NOMO-1 treated with DMSO at 0.1 percent for 48 hours (cell line): ENCODE results near the gene CDK4.

Experiments
- DNase-seq: peaks from one replicate; lab custom pipeline; 2025; ENCODE audit not compliant: unreplicated experiment; lab: John Stamatoyannopoulos, UW

CDK4 gene

DNA sequence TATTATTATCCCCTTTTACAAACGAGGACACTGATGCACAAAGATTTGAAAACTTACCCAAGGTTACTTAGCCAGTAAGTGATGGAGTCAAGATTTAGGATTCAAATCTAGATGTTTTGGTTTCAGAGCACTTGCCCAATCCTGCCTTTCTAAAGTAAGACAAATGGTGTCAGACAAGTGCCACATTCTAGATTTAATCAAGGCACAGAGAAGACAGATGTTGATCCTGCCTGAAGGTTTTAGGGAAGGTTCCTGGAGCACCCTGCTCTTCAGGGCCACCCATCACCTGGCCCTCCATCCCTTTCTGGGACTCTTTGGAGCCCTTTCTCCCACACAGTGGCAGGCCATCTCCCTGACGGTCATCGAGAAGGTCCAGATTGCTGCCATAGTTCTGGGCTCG lies 5.7 kb upstream of the CDK4 start:
- no peak for DNase-seq

DNA sequence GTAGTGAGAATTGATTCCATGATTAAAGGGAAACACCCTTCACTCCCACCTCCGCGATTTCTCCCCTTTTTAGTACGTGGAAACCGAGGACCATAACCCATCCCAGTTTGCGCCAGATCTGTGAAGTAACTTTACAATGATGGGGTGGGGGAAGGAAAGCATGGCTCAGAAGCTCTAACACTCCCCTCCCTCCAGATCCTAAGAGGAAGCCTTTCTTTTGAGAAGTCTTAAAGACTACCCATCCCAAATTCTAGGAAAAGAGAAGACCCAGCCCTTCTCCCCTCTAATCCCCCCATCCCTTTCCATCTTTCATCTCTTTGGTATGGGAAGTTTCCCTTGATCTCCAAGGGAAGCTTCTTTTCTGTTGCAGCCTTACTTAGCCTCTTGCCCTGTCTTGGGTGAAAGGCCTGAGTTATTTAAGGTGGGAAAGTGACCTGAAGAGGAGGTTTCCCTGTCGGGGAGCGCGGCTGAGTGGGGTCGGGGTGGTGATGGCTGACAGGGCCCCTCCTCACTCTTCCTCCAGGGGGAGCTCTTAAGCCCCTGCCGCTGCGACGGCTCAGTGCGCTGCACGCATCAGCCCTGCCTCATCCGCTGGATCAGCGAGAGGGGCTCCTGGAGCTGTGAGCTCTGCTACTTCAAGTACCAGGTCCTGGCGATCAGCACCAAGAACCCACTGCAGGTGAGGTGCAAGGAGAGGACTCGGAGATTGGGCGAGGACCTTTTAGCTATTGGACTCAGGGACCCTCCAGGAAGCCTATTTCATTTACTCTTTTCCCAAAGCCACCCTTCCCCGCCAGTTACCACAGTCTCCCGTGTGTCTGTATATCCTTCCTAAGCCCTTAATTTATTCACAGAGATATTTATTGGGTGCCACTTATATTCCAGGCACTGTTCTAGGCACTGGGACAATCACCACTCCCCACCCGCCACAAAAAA lies 4.6 kb upstream of the CDK4 start:
- peak; percentile 53 for DNase-seq

DNA sequence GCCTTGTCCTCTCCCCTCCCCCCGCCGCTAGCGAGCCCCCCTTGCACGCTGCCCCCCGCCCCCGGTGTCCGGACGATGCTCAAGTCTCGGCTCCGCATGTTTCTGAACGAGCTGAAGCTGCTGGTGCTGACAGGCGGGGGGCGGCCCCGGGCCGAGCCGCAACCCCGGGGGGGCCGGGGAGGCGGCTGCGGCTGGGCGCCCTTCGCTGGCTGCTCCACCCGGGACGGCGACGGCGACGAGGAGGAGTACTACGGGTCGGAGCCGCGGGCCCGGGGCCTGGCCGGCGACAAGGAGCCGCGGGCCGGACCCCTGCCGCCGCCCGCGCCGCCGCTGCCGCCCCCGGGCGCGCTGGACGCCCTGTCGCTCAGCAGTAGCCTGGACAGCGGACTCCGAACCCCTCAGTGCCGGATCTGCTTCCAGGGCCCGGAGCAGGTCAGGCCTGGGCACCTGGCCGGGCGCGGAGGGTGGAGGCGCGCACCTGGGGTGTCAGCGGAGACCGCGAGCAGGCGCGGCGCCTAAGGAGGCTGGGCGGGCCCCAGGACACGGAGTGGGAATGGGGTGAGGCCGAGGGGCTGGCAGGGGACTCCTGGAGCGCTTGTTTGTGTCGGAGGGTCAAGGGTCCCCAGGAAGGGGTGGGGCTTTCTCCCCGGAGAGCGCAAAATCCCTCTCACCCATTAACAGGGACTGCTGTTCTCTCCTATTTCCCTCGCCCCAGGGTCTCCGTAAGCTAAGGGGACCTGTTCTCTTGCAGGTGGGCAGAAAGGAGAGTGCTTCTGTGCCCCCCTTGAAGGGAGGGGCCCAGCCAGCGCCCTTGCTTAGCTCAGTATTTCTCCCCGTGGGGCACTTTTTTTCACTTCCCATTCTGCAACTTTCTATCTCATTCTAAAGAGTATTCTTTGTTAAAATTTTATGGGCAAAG lies 3.6 kb upstream of the CDK4 start:
- peak; percentile 34 for DNase-seq

GRCh38 chr12:57755194-57755453 lies 3.0 kb upstream of the CDK4 start:
- no peak for DNase-seq

GRCh38 chr12:57754411-57755193 lies 2.5 kb upstream of the CDK4 start, which contains the start of gene MARCHF9:
Gene MARCHF9 (plus strand): TSS chr12:57755103. CDS start chr12:57755529, 426 bp downstream.
- DNase-seq, result peak; percentile 38

- DNase-seq, result no peak
Measured at GRCh38 chr12:57753756-57754337, 1.7 kb upstream of the CDK4 start.

DNA sequence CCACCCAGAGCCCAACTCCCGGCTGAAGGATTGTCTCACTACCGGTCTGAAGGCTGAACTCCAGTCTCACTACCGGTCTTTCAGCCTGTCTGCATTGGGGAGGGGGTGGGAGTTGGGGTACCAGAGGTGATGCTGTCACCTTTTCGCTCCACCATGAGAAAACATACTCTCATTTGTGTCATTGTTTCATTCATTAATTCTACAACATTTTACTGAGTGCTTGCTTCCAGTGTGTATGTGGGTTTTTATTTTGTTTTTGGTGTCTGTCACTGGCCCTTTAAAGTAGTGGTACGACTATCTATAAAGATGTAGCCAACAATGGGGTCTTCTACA lies 524 bp upstream of the CDK4 start:
- no peak for DNase-seq

- no peak for DNase-seq
Measured at GRCh38 chr12:57751432-57751787, 700 bp downstream of the CDK4 start.

GRCh38 chr12:57750561-57751431 lies 1.3 kb downstream of the CDK4 start:
- no peak for DNase-seq

- DNase-seq, result no peak
Measured at GRCh38 chr12:57749061-57749460, 3.0 kb downstream of the CDK4 start.

- no peak for DNase-seq
Measured at GRCh38 chr12:57746025-57746424, 6.1 kb downstream of the CDK4 start.

DNA sequence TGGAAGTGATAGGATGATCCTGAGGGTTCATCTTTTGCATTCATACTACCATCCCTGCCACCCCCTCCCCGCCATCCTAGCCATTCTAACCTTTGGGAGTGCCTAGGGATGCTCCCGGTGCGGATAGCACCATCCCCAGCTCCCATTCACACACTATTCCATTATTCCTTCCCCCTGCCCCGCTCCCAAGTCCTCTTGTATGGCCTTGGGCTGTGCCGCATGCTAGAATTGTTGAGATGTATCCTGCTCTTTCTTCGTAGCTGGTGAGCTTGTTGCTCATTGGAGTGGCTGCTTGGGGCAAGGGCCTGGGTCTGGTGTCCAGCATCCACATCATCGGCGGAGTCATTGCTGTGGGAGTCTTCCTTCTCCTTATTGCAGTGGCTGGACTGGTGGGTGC lies 6.6 kb downstream of the CDK4 start:
- DNase-seq, result no peak

DNA sequence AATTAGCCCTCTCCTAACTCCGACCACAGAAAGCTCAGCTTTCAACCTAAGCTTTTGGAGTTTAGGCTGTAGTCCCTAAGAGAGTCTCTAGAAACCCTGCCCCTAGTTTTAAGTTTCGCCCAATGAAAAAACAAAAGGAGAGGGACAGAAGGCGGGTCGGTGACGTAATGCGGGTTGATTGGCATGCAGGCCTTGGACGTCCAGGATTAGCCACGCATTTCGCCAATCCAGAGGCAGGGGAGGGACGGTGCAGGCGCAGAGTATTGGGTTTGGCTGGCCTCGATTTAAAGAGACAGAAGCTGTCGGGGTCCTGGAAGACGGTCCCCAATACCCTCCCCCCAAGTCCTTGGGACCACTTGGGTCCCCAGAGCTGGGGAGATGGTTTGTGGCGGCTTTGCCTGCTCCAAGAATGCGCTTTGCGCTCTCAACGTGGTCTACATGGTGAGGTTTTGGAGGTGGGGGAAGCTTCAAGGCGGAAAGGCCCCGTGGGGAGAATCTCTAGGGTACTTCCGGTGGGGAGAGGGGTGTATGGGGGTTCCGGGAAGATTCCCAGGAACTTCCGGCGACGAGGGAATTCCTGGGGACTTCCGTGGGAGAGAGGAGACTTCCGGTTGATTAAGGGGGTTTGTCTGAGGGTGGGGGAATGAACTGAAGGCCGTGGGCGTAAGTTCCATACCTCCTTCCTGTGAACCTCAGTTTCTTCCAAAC lies 7.2 kb downstream of the CDK4 start, which contains the start of gene TSPAN31:
TSPAN31 (plus strand) TSS at position 263 of the 708 bp plus-strand sequence; CDS start at position 379, 116 bp downstream.
- peak; percentile 99 for DNase-seq

- peak; percentile 63 for DNase-seq
Measured at GRCh38 chr12:57744194-57744776, 7.8 kb downstream of the CDK4 start.

- DNase-seq, result no peak
Measured at GRCh38 chr12:57743769-57744168, 8.3 kb downstream of the CDK4 start.

DNA sequence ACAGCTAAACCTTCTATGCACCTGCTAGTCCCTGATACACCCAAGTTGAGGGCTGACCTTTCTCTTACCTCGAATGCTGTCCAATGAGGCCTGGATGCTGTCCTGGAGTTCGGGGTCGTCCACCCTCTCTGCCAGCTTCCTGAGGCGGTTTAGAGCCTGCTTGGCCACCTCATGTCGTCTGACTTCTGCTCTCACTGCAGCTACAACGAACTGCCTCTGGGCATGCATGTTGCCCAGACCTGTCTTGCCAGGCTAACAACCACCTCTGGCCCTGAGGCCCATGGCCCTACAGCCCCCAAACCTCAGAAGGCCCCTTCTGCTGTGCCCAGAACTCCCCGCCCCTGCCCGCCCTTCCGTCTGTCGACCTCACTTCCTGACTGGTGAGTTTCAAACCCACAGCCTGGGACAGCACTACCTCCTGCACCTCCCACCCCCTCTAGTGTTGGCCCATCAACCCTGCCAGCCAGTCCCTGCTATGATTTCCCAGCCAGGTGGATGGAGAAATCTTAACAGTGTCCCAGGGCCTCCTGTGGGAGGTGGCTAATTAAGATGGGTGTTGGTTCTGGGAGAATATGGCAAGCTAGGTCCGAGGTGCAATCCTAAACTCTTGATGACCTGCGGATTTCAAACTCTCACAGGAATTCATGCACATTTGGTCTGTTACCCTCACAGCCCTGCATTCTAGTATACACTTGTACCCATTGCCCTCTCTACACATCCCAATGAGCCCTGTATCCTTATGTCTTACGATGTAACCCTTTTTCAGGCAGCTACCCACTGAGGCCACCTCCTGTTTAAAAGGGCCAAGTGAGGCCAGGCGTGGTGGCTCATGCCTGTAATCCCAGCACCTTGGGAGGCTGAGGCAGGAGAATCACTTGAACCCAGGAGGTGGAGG lies 10.0 kb downstream of the CDK4 start:
- DNase-seq, result peak; percentile 78

DNA sequence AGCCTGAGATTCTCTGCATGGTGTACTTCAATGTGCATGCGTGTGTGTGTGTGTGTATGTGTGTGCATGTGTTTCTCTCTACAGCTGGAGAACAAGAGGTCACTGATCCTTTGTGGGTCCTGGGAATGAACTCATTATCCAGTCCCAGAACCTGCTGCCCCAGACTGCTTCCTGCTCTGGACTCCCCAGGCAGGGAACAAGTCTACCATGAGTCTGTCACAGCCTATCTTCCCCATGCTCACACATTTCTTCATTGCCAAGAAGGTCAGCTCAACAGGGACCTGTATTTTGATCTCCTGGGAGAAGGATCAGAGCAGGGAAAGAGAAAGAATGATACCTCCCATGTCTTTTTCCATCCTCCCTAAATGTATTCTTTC lies 10.7 kb downstream of the CDK4 start:
- no peak for DNase-seq
